ENCODE measurements around the gene SEC24B.

GRCh38 chr4:109553130-109553529 lies 119.5 kb downstream of the SEC24B start:
- no peak for TF ChIP-seq POLR2A (IDR thresholded peaks at IDR 0.05)
- no peak for TF ChIP-seq CTCF (IDR thresholded peaks at IDR 0.05)

Data from esophagus squamous epithelium (tissue), 4 donors.